ENCODE data around the gene TRAPPC1.

- TF ChIP-seq CTCF (IDR thresholded peaks at IDR 0.05; ENCODE audit: low read depth, low read length) (no peak), POLR2A (IDR thresholded peaks at IDR 0.05; ENCODE audit: extremely low read depth, insufficient read length) (no peak)
Measured at GRCh38 chr17:7915179-7915610, 16.6 kb downstream of the TRAPPC1 start.
